SK-N-SH (cell line): ENCODE results near the gene IVNS1ABP. TPM values are rescaled to one million over a fixed set of nuclear protein-coding genes. Genes with fewer than 3 reads are reported as not detected.

ENCODE experiments used
- CTCF ChIA-PET: fragments of 300-600, 350-600 bp; formaldehyde crosslinking; extraction: SDS; loops from one replicate; lab custom pipeline; 2021; lab: Yijun Ruan, JAX
- POLR2A ChIA-PET: fragments of 350-600 bp; sonication (Branson Sonifier 250); formaldehyde crosslinking; extraction: SDS; loops from one replicate; lab custom pipeline; 2020; ENCODE audit warnings: antibody characterized with exemption, inconsistent platforms; lab: Yijun Ruan, JAX
- DNase-seq: peaks from one replicate; pipeline ENCODE4 v3.0.0; 2012
- H2AFZ ChIP-seq: fragments of 200-600 bp; sonication (generic); 2 replicates; pipeline ENCODE4 v1.8.1; 2016; ENCODE audit warnings: antibody characterized with exemption, mild to moderate bottlenecking, low read depth
- H3F3A ChIP-seq: fragments of 200-600 bp; sonication (generic); replicated peaks from 2 replicates; pipeline ENCODE3; 2016; ENCODE audit warnings: antibody characterized with exemption, mild to moderate bottlenecking; ENCODE audit not compliant: insufficient read depth
- H3K27ac ChIP-seq, 2 experiments: fragments of 200-500 bp in 1 of 2; fragments of 200-600 bp in 1 of 2; sonication (Bioruptor generic) in 1 of 2; sonication (generic), shearing (Covaris generic) in 1 of 2; 2 replicates each; pipeline versions ENCODE4 v1.5.1 to v1.6.1; 2014 to 2016; ENCODE audit warnings: low read depth in 2 of 2, inconsistent platforms in 1 of 2, low read length in 1 of 2, mild to moderate bottlenecking in 1 of 2, mixed read lengths in 1 of 2
- H3K27me3 ChIP-seq: fragments of 200-600 bp; sonication (generic), shearing (Covaris generic); 2 replicates; pipeline ENCODE4 v1.6.1; 2016; ENCODE audit warnings: mixed run types; ENCODE audit not compliant: insufficient read depth
- H3K36me3 ChIP-seq, 2 experiments: fragments of 200-500 bp in 1 of 2; fragments of 200-600 bp in 1 of 2; sonication (Bioruptor generic) in 1 of 2; sonication (generic) in 1 of 2; replicated peaks in 1 of 2; 2 replicates each; pipeline versions ENCODE3 to v1.5.1; 2014 to 2016; ENCODE audit warnings: low read length in 1 of 2, mild to moderate bottlenecking in 1 of 2; ENCODE audit not compliant: insufficient read depth in 2 of 2, control insufficient read depth in 1 of 2
- H3K4me1 ChIP-seq, 2 experiments: fragments of 200-500 bp in 1 of 2; fragments of 200-600 bp in 1 of 2; sonication (Bioruptor generic) in 1 of 2; sonication (generic), shearing (Covaris generic) in 1 of 2; 2 replicates each; pipeline versions ENCODE4 v1.5.1 to v1.6.1; 2014 to 2016; ENCODE audit warnings: low read depth in 1 of 2, low read length in 1 of 2, mixed run types in 1 of 2; ENCODE audit not compliant: insufficient read depth in 2 of 2, control insufficient read depth in 1 of 2
- H3K4me2 ChIP-seq: fragments of 200-600 bp; sonication (generic), shearing (Covaris generic); 2 replicates; pipeline ENCODE4 v1.6.1; 2017; ENCODE audit warnings: mixed run types
- H3K4me3 ChIP-seq, 2 experiments: fragments of 200-500 bp in 1 of 2; fragments of 200-600 bp in 1 of 2; sonication (Bioruptor generic) in 1 of 2; sonication (generic), shearing (Covaris generic) in 1 of 2; 2 replicates each; pipeline versions ENCODE4 v1.5.1 to v1.8.1; 2014 to 2016; ENCODE audit warnings: low read depth in 2 of 2, inconsistent platforms in 1 of 2, low read length in 1 of 2, mild to moderate bottlenecking in 1 of 2, mixed read lengths in 1 of 2, moderate library complexity in 1 of 2
- H3K79me2 ChIP-seq: fragments of 200-600 bp; sonication (generic); 2 replicates; pipeline ENCODE4 v1.8.1; 2017; ENCODE audit warnings: mild to moderate bottlenecking; ENCODE audit not compliant: insufficient read depth
- H3K9ac ChIP-seq: fragments of 200-600 bp; sonication (generic); 2 replicates; pipeline ENCODE4 v1.6.1; 2017; ENCODE audit warnings: mixed run types
- H3K9me2 ChIP-seq: fragments of 200-600 bp; sonication (generic); 2 replicates; pipeline ENCODE4 v1.6.1; 2017; ENCODE audit warnings: mixed run types
- H3K9me3 ChIP-seq: fragments of 200-600 bp; sonication (generic); 2 replicates; pipeline ENCODE4 v1.6.1; 2017; ENCODE audit warnings: mixed run types, mild to moderate bottlenecking, moderate library complexity
- H4K20me1 ChIP-seq: fragments of 200-600 bp; sonication (generic); 2 replicates; pipeline ENCODE4 v1.6.1; 2017; ENCODE audit warnings: mild to moderate bottlenecking, mixed run types; ENCODE audit not compliant: insufficient read depth
- CHD2 ChIP-seq: fragments of 150-350 bp; IDR thresholded peaks from 2 replicates; pipeline ENCODE4 v1.6.1; 2018; ENCODE audit warnings: low read length; ENCODE audit not compliant: partially characterized antibody
- ELF1 ChIP-seq: IDR thresholded peaks from 2 replicates; pipeline ENCODE4 v1.4.0; 2012
- EP300 ChIP-seq, 2 experiments: IDR thresholded peaks; 2 replicates each; pipeline versions ENCODE4 v1.4.0 to v1.6.1; 2012; ENCODE audit warnings: borderline replicate concordance in 1 of 2, low read depth in 1 of 2, low read length in 1 of 2
- EZH2phosphoT487 ChIP-seq: fragments of 200-600 bp; sonication (generic); IDR thresholded peaks from 2 replicates; pipeline ENCODE4 v1.6.1; 2017; ENCODE audit warnings: low read depth, mixed run types, mild to moderate bottlenecking, antibody characterized with exemption, moderate library complexity, borderline replicate concordance
- FOXJ3 ChIP-seq: sonication (generic); formaldehyde crosslinking; IDR thresholded peaks from 2 replicates; pipeline ENCODE4 v1.5.1; 2020; ENCODE audit warnings: mild to moderate bottlenecking, missing genetic modification reagents
- FOXM1 ChIP-seq: IDR thresholded peaks from 2 replicates; pipeline ENCODE4 v1.4.0; 2012; ENCODE audit warnings: low read depth, mild to moderate bottlenecking
- GABPA ChIP-seq: IDR thresholded peaks from 2 replicates; pipeline ENCODE4 v1.4.0; 2012; ENCODE audit warnings: low read depth, mild to moderate bottlenecking
- JUND ChIP-seq: IDR thresholded peaks from 2 replicates; pipeline ENCODE4 v1.4.0; 2012
- MXI1 ChIP-seq: IDR thresholded peaks from 2 replicates; pipeline ENCODE4 v1.6.1; 2012; ENCODE audit warnings: mild to moderate bottlenecking, low read depth, low read length, improper control_type of control experiment
- NFIC ChIP-seq: IDR thresholded peaks from 2 replicates; pipeline ENCODE4 v1.4.0; 2012; ENCODE audit warnings: borderline replicate concordance
- RAD21 ChIP-seq: IDR thresholded peaks from 2 replicates; pipeline ENCODE4 v1.6.1; 2012; ENCODE audit warnings: mild to moderate bottlenecking, low read length
- RCOR1 ChIP-seq: fragments of 150-350 bp; IDR thresholded peaks from 2 replicates; pipeline ENCODE4 v1.6.1; 2017; ENCODE audit warnings: antibody characterized with exemption, low read length
- RXRA ChIP-seq: IDR thresholded peaks from 2 replicates; pipeline ENCODE4 v1.4.0; 2012; ENCODE audit warnings: low read depth, mild to moderate bottlenecking, borderline replicate concordance
- SMC3 ChIP-seq: IDR thresholded peaks from 2 replicates; pipeline ENCODE4 v1.6.1; 2012; ENCODE audit warnings: low read depth, low read length, improper control_type of control experiment
- TAF1 ChIP-seq: IDR thresholded peaks from 2 replicates; pipeline ENCODE4 v1.6.1; 2012; ENCODE audit warnings: low read depth, mild to moderate bottlenecking, low read length, moderate library complexity, borderline replicate concordance
- TCF12 ChIP-seq: IDR thresholded peaks from 2 replicates; pipeline ENCODE4 v1.4.0; 2012
- TEAD4 ChIP-seq: IDR thresholded peaks from 2 replicates; pipeline ENCODE4 v1.4.0; 2012; ENCODE audit warnings: mild to moderate bottlenecking, borderline replicate concordance; ENCODE audit not compliant: insufficient read depth
- YY1 ChIP-seq: IDR thresholded peaks from 2 replicates; pipeline ENCODE4 v1.4.0; 2012; ENCODE audit warnings: low read depth, mild to moderate bottlenecking
- WGBS: methylation state at CpG from one replicate; pipeline ENCODE4 v1.1.6; 2017; ENCODE audit warnings: low lambda C conversion rate; 5-methylcytosine and 5-hydroxymethylcytosine counted together
- polyA plus RNA-seq, 3 experiments: library from polyadenylated mRNA; depleted of rRNA; stranded (reverse); fragments of >200 nt; gene quantifications; 2 replicates each; pipeline ENCODE4 v1.2.3, GENCODE V29; 2012
- TF ChIP-seq, protein P1 (sequence below): IDR thresholded peaks from 2 replicates; pipeline ENCODE4 v1.4.0; 2012; ENCODE audit warnings: low read depth, borderline replicate concordance
- TF ChIP-seq, protein P2 (sequence below): IDR thresholded peaks from 2 replicates; pipeline ENCODE4; 2012
- TF ChIP-seq, protein P3 (sequence below): IDR thresholded peaks from 2 replicates; pipeline ENCODE4 v1.4.0; 2012; ENCODE audit warnings: low read depth, borderline replicate concordance
- TF ChIP-seq, protein P4 (sequence below): fragments of 150-350 bp; IDR thresholded peaks from 2 replicates; pipeline ENCODE4 v1.6.1; 2017; ENCODE audit warnings: antibody characterized with exemption, low read length, low read depth, borderline replicate concordance
- TF ChIP-seq, protein P5 (sequence below): fragments of 200-600 bp; sonication (generic); IDR thresholded peaks from 2 replicates; pipeline ENCODE4 v1.6.1; 2017; ENCODE audit warnings: antibody characterized with exemption, mild to moderate bottlenecking, moderate library complexity
- TF ChIP-seq, protein P6 (sequence below): fragments of 150-350 bp; IDR thresholded peaks from 2 replicates; pipeline ENCODE4 v1.6.1; 2016; ENCODE audit warnings: mild to moderate bottlenecking, low read depth, low read length

IVNS1ABP gene
- polyA plus RNA-seq, 1 of the 3 experiments (the other 2 are of a cell fraction) = 24.5 TPM

DNA sequence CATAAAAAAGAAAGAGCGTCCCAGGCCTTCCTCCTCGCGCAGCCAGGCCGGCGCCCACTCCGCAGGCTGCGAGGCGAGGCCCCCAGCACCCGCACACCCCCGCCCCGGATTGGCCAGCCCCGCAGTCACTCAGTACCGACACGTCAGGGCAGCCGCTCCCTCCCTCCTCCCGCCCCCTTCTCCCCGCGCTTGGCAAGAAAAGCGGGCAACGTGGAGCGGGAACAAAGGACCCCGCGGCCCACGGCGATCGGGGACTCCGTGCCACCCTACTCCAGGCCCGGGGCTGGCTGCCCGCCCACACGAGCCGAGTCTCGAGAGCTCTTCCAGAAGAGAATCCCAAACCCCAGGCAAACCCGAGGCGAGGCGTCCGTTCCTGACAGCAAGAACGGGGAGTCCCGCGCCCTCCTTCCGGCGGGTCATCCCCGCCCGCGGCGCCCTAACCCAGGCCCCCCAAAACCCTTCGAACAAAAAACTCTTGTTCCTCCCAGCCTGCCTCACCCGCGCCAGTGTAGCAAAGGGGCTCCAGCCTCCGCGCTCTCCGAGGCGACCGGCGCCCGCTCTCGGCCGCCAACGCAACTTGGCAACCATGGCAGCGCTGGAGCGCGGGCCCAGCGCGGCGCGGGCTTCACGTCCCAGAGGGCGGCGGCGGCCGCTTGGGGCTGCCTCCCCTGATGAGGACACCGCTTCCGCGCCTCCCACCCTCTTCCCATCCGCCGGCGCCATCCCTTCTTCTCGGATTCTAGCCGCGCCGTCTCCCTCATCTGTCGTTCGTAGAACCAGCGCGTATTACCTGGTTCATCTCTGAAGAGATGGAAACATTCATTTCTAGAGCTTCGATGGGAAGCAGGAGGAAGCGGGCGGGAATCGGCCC is 645 bp downstream of the IVNS1ABP start:
- H3F3A ChIP-seq = no peaks in the 10 kb centered on the region
- peaks cover 21 to 26% of the 10 kb centered on the region in 2 experiments for H3K4me1 ChIP-seq
- peaks cover 46% of the 10 kb centered on the region for H4K20me1 ChIP-seq
- peak overlapping the region; percentile 69; the same call in 1 of the 2 replicates for H2AFZ ChIP-seq
- ChIA-PET CTCF (interaction anchor here (0.6 to 2.4 kb wide), 4 partner anchors 77 to 280 kb away, joined by 3 to 7 read pairs (median 5); no protein-coding TSS in a partner anchor), POLR2A (interaction anchor here (0.6 to 2.4 kb wide), 6 partner anchors 15 to 280 kb away, joined by 3 to 8 read pairs (median 4); partner anchors contain the start of gene SWT1)
- H3K27me3 ChIP-seq = no peaks in the 10 kb centered on the region
- peak; percentile 93 for DNase-seq
- no peaks in the 10 kb centered on the region for H3K9me3 ChIP-seq
- H3K4me3 ChIP-seq = peak overlapping the region; percentile 92 to 98
- H3K27ac ChIP-seq = peak overlapping the region; percentile 95
- H3K36me3 ChIP-seq = peaks cover 6 to 7% of the 10 kb centered on the region in 2 experiments
- H3K9me2 ChIP-seq = no peaks in the 10 kb centered on the region
- H3K9ac ChIP-seq = peak overlapping the region; percentile 99
- peaks cover 55% of the 10 kb centered on the region for H3K79me2 ChIP-seq
- 2% methylated on average over 42 of the region's 88 CpGs for WGBS
- H3K4me2 ChIP-seq = peak overlapping the region; percentile 82
- peak; percentile 60; the same call in 1 of the 2 replicates for TF ChIP-seq TAF1
- no peak for TF ChIP-seq RXRA
- TF ChIP-seq EP300 (IDR thresholded peaks at IDR 0.05; ENCODE audit: borderline replicate concordance in 1 of 2, low read depth in 1 of 2, low read length in 1 of 2) = no peak; a peak in 1 of 4 replicates
- TF ChIP-seq CHD2 = peak; percentile 38
- TF ChIP-seq, protein P1, sequence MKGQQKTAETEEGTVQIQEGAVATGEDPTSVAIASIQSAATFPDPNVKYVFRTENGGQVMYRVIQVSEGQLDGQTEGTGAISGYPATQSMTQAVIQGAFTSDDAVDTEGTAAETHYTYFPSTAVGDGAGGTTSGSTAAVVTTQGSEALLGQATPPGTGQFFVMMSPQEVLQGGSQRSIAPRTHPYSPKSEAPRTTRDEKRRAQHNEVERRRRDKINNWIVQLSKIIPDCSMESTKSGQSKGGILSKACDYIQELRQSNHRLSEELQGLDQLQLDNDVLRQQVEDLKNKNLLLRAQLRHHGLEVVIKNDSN = no peak
- TF ChIP-seq, protein P2, sequence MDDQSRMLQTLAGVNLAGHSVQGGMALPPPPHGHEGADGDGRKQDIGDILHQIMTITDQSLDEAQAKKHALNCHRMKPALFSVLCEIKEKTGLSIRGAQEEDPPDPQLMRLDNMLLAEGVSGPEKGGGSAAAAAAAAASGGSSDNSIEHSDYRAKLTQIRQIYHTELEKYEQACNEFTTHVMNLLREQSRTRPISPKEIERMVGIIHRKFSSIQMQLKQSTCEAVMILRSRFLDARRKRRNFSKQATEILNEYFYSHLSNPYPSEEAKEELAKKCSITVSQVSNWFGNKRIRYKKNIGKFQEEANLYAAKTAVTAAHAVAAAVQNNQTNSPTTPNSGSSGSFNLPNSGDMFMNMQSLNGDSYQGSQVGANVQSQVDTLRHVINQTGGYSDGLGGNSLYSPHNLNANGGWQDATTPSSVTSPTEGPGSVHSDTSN = peak; percentile 99
- no peak for TF ChIP-seq RCOR1
- TF ChIP-seq RAD21 = no peak
- 0 out of 2 replicates have a peak, but pooled peaks have one; percentile 3 for TF ChIP-seq NFIC
- TF ChIP-seq MXI1 = 0 out of 2 replicates have a peak, but pooled peaks have one; percentile 64
- TF ChIP-seq YY1 = 0 out of 2 replicates have a peak, but pooled peaks have one; percentile 50
- TF ChIP-seq, protein P3, sequence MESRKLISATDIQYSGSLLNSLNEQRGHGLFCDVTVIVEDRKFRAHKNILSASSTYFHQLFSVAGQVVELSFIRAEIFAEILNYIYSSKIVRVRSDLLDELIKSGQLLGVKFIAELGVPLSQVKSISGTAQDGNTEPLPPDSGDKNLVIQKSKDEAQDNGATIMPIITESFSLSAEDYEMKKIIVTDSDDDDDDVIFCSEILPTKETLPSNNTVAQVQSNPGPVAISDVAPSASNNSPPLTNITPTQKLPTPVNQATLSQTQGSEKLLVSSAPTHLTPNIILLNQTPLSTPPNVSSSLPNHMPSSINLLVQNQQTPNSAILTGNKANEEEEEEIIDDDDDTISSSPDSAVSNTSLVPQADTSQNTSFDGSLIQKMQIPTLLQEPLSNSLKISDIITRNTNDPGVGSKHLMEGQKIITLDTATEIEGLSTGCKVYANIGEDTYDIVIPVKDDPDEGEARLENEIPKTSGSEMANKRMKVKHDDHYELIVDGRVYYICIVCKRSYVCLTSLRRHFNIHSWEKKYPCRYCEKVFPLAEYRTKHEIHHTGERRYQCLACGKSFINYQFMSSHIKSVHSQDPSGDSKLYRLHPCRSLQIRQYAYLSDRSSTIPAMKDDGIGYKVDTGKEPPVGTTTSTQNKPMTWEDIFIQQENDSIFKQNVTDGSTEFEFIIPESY = no peak
- TF ChIP-seq, protein P4, sequence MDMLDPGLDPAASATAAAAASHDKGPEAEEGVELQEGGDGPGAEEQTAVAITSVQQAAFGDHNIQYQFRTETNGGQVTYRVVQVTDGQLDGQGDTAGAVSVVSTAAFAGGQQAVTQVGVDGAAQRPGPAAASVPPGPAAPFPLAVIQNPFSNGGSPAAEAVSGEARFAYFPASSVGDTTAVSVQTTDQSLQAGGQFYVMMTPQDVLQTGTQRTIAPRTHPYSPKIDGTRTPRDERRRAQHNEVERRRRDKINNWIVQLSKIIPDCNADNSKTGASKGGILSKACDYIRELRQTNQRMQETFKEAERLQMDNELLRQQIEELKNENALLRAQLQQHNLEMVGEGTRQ = no peak
- TF ChIP-seq SMC3 = no peak
- TF ChIP-seq GABPA = 0 out of 2 replicates have a peak, but pooled peaks have one; percentile 19
- no peak for TF ChIP-seq JUND
- TF ChIP-seq FOXJ3 (CRISPR knock-in tag) = no peak
- no peak for TF ChIP-seq EZH2phosphoT487
- TF ChIP-seq FOXM1 = no peak
- TF ChIP-seq TEAD4 = no peak
- TF ChIP-seq, protein P5, sequence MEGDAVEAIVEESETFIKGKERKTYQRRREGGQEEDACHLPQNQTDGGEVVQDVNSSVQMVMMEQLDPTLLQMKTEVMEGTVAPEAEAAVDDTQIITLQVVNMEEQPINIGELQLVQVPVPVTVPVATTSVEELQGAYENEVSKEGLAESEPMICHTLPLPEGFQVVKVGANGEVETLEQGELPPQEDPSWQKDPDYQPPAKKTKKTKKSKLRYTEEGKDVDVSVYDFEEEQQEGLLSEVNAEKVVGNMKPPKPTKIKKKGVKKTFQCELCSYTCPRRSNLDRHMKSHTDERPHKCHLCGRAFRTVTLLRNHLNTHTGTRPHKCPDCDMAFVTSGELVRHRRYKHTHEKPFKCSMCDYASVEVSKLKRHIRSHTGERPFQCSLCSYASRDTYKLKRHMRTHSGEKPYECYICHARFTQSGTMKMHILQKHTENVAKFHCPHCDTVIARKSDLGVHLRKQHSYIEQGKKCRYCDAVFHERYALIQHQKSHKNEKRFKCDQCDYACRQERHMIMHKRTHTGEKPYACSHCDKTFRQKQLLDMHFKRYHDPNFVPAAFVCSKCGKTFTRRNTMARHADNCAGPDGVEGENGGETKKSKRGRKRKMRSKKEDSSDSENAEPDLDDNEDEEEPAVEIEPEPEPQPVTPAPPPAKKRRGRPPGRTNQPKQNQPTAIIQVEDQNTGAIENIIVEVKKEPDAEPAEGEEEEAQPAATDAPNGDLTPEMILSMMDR = peak; percentile 18; the same call in 1 of the 2 replicates
- TF ChIP-seq ELF1 = no peak
- TF ChIP-seq, protein P6, sequence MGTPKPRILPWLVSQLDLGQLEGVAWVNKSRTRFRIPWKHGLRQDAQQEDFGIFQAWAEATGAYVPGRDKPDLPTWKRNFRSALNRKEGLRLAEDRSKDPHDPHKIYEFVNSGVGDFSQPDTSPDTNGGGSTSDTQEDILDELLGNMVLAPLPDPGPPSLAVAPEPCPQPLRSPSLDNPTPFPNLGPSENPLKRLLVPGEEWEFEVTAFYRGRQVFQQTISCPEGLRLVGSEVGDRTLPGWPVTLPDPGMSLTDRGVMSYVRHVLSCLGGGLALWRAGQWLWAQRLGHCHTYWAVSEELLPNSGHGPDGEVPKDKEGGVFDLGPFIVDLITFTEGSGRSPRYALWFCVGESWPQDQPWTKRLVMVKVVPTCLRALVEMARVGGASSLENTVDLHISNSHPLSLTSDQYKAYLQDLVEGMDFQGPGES = no peak
- TF ChIP-seq TCF12 = no peak
